PC-9 (cell line): ENCODE results near the gene EPHB2.

Experiments used
- EZH2 ChIP-seq: fragments of 200-600 bp; sonication (generic); IDR thresholded peaks from 2 replicates; pipeline ENCODE4 v1.8.0; 2017; ENCODE audit warnings: antibody characterized with exemption, low read depth
- TF ChIP-seq, protein P1 (sequence below): fragments of 200-600 bp; sonication (generic); conservative IDR thresholded peaks from 2 replicates; pipeline ENCODE4 v1.6.1; 2017; ENCODE audit warnings: mixed run types, antibody characterized with exemption, mild to moderate bottlenecking, moderate library complexity

DNA sequence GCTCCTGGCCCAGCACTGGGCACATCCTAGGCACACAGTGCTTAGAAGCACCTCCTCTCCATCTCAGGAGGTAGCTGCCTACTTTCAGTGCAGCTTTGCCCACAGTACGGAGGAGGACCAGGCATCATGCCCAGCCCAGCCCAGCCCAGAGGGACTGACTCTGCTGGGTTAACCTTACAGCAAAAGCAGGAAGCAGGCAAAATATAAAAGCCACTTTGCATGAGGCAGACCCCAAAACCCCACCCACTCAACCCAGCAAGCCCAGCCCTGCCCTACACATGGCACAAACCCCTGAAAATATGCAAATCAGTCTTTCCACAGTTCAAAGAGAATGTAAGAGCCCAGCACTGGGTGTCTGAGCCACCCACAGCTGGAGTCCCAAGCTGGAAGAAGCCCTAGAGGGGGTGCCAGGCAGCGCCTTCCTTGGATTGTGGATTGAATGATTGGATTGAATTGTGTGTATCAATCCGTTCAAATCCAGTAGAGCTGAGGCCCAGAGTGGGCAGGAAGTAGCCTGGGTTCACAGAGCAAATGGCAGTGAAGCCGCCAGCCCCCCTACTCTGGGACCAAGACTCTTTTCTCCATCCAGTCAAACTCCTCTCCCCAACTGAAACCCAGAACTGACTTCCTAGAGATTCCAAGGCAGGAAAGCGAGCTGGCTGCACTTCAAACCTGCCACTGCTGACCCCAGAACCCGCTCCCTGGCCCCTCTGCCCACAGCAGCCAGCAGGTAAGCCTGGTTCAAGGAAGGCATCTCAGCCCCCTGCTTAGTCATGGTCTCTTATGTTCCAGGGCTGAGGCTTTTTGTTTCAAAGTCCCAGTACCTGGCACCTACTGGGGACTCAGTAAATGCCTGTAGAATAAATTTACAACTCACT, 144.3 kb downstream of the EPHB2 start:
- TF ChIP-seq, protein P1, sequence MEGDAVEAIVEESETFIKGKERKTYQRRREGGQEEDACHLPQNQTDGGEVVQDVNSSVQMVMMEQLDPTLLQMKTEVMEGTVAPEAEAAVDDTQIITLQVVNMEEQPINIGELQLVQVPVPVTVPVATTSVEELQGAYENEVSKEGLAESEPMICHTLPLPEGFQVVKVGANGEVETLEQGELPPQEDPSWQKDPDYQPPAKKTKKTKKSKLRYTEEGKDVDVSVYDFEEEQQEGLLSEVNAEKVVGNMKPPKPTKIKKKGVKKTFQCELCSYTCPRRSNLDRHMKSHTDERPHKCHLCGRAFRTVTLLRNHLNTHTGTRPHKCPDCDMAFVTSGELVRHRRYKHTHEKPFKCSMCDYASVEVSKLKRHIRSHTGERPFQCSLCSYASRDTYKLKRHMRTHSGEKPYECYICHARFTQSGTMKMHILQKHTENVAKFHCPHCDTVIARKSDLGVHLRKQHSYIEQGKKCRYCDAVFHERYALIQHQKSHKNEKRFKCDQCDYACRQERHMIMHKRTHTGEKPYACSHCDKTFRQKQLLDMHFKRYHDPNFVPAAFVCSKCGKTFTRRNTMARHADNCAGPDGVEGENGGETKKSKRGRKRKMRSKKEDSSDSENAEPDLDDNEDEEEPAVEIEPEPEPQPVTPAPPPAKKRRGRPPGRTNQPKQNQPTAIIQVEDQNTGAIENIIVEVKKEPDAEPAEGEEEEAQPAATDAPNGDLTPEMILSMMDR: no peak
- TF ChIP-seq EZH2: no peak
